DND-41 (cell line): ENCODE results near the gene MAB21L4.

Experiments used
- EZH2 ChIP-seq: IDR thresholded peaks from 3 replicates; pipeline ENCODE4 v1.6.1; 2012; ENCODE audit warnings: borderline replicate concordance, low read depth, mild to moderate bottlenecking, moderate library complexity, low read length, inconsistent platforms; ENCODE audit not compliant: severe bottlenecking
- TF ChIP-seq, protein P1 (sequence below): IDR thresholded peaks from 2 replicates; pipeline ENCODE4 v1.5.1; 2012; ENCODE audit warnings: borderline replicate concordance, low read length, moderate library complexity, mild to moderate bottlenecking; ENCODE audit not compliant: poor library complexity, severe bottlenecking; ENCODE audit errors: extremely low read depth

- TF ChIP-seq, protein P1, sequence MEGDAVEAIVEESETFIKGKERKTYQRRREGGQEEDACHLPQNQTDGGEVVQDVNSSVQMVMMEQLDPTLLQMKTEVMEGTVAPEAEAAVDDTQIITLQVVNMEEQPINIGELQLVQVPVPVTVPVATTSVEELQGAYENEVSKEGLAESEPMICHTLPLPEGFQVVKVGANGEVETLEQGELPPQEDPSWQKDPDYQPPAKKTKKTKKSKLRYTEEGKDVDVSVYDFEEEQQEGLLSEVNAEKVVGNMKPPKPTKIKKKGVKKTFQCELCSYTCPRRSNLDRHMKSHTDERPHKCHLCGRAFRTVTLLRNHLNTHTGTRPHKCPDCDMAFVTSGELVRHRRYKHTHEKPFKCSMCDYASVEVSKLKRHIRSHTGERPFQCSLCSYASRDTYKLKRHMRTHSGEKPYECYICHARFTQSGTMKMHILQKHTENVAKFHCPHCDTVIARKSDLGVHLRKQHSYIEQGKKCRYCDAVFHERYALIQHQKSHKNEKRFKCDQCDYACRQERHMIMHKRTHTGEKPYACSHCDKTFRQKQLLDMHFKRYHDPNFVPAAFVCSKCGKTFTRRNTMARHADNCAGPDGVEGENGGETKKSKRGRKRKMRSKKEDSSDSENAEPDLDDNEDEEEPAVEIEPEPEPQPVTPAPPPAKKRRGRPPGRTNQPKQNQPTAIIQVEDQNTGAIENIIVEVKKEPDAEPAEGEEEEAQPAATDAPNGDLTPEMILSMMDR = no peak
- TF ChIP-seq EZH2 = no peak
These were observed 40.1 kb upstream of the MAB21L4 start for GRCh38 chr2:240936106-240936505.
